Right lobe of liver (tissue), 6 donors: ENCODE data around the gene ABLIM2. TPM values are rescaled to one million over a fixed set of nuclear protein-coding genes. Genes with fewer than 3 reads are reported as not detected.
A peak's percentile ranks its signal among the peaks of the same experiment; 100 is the strongest.

Source experiments
- ATAC-seq, 4 donors: fragments of 200-7000 bp; cut with Tn5 transposase; one replicate each; pipeline ENCODE4 v1.9.1; 2020; ENCODE audit warnings: mild to moderate bottlenecking in 4 of 4, moderate library complexity in 4 of 4
- DNase-seq, 3 donors: peaks; one replicate each; pipeline ENCODE4 v3.0.0-alpha.2; 2020
- H3K27ac ChIP-seq, 3 donors: fragments of 200-600 bp; one replicate each; pipeline ENCODE4 v1.8.0; 2022
- H3K27me3 ChIP-seq, 2 donors: fragments of 200-600 bp; one replicate each; pipeline ENCODE4 v1.8.0; 2022
- H3K36me3 ChIP-seq, 4 donors: fragments of 200-600 bp; sonication (generic) in 1 of 4; one replicate each; pipeline versions ENCODE4 v1.5.1 to v1.8.0; 2017 to 2022; ENCODE audit warnings: control low read depth in 1 of 4
- H3K4me1 ChIP-seq, 4 donors: fragments of 200-600 bp; sonication (generic) in 1 of 4; one replicate each; pipeline versions ENCODE4 v1.5.1 to v1.8.0; 2017 to 2022; ENCODE audit warnings: control low read depth in 1 of 4
- H3K4me3 ChIP-seq, 3 donors: fragments of 200-600 bp; one replicate each; pipeline ENCODE4 v1.8.0; 2022
- H3K9me3 ChIP-seq, 4 donors: fragments of 200-600 bp; sonication (generic) in 1 of 4; one replicate each; pipeline versions ENCODE4 v1.5.1 to v1.8.0; 2017 to 2022; ENCODE audit warnings: control low read depth in 1 of 4
- POLR2A ChIP-seq: fragments of 450-650 bp; IDR thresholded peaks from one replicate; pipeline ENCODE4 v1.6.1; 2017; ENCODE audit warnings: antibody characterized with exemption, mild to moderate bottlenecking
- WGBS: methylation state at CpG from one replicate; pipeline ENCODE4 v1.1.6; 2018; ENCODE audit warnings: low coverage, low lambda C conversion rate; ENCODE audit not compliant: insufficient coverage; ENCODE audit errors: missing lambda C conversion rate; 5-methylcytosine and 5-hydroxymethylcytosine counted together
- intact Hi-C, 2 donors: fragments of 100-400 bp; cut with DNase I; formaldehyde crosslinking; loops; one replicate each; pipeline versions ENCODE4 v1.11.2 to v1.14.1; 2022
- total RNA-seq, 6 experiments: library from RNA; depleted of rRNA in 2 of 6; stranded (reverse); fragments of >200 nt in 2 of 6; fragmentation: NEBNext Ultra II Directional in 3 of 6; extraction: Animal tissue kit (Norgen Biotek cat#: 25700) in 3 of 6; gene quantifications; one replicate each; pipeline versions ENCODE4 v1.1.0 to v1.2.4, GENCODE V29; 2016 to 2023
- TF ChIP-seq, protein P1 (sequence below), 4 donors: fragments of 200-600 bp in 3 of 4; fragments of 450-650 bp in 1 of 4; IDR thresholded peaks; one replicate each; pipeline versions ENCODE4 v1.5.1 to v1.8.0; 2016 to 2022; ENCODE audit warnings: antibody characterized with exemption in 4 of 4, mild to moderate bottlenecking in 2 of 4
- donor health status: DM: no; HTN: yes; CAD: no.
- donor health status: DM: no; HTN: no; CAD: no.
- donor health status: DM: no; HTN: no; CAD: no.
- donor health status: DM: no; HTN: yes; CAD: no.
- donor health status: DM: no; HTN: yes; CAD: no.

ABLIM2 gene
- total RNA-seq, 6 experiments from 2014 or later = 0.93 to 3.5 (median 2.3) TPM

DNA sequence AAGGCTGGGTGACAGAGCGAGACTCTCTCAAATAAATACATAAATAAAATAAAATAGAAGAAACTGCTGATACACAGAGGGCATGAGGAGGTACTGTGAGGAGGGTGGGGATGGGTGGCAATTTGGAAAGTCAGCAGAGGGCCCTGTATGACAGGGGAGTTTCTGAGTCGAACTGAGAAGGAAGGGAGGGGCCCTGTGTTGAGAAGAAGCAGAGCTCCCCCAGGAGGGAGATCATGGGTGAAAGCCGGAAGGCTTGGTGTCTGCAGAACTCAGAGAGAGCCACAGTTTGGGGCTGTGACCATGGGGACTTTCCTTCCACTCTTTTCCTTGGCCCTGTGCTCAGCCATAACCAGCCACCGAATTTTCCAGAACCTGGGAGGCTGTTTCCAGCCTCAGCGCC is 194.2 kb downstream of the ABLIM2 start:
- WGBS = 67% methylated on average over 5 of the region's 5 CpGs

GRCh38 chr4:7963691-7964090 is 194.9 kb downstream of the ABLIM2 start:
- no peaks in the 10 kb centered on the region for H3K27me3 ChIP-seq
- WGBS = 78% methylated on average over 10 of the region's 12 CpGs
- H3K27ac ChIP-seq = no peak overlapping the region
- no peaks in the 10 kb centered on the region for H3K4me1 ChIP-seq
- intact Hi-C loops = no loop called here
- TF ChIP-seq, protein P1, sequence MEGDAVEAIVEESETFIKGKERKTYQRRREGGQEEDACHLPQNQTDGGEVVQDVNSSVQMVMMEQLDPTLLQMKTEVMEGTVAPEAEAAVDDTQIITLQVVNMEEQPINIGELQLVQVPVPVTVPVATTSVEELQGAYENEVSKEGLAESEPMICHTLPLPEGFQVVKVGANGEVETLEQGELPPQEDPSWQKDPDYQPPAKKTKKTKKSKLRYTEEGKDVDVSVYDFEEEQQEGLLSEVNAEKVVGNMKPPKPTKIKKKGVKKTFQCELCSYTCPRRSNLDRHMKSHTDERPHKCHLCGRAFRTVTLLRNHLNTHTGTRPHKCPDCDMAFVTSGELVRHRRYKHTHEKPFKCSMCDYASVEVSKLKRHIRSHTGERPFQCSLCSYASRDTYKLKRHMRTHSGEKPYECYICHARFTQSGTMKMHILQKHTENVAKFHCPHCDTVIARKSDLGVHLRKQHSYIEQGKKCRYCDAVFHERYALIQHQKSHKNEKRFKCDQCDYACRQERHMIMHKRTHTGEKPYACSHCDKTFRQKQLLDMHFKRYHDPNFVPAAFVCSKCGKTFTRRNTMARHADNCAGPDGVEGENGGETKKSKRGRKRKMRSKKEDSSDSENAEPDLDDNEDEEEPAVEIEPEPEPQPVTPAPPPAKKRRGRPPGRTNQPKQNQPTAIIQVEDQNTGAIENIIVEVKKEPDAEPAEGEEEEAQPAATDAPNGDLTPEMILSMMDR (IDR thresholded peaks at IDR 0.05) = no peak
- TF ChIP-seq POLR2A = no peak
- ATAC-seq = no peak
- no peak for DNase-seq
- no peaks in the 10 kb centered on the region for H3K36me3 ChIP-seq
- H3K4me3 ChIP-seq = no peak overlapping the region
- H3K9me3 ChIP-seq = no peaks in the 10 kb centered on the region

More for the DNA sequence above, 194.2 kb downstream of the ABLIM2 start:
- intact Hi-C loops = no loop called here
- Histone ChIP-seq H3K27ac (no peak overlapping the region), H3K9me3 (no peaks in the 10 kb centered on the region), H3K27me3 (no peaks in the 10 kb centered on the region), H3K4me1 (no peaks in the 10 kb centered on the region), H3K4me3 (no peak overlapping the region), H3K36me3 (no peaks in the 10 kb centered on the region)
- no peak for TF ChIP-seq POLR2A
- TF ChIP-seq, protein P1 (IDR thresholded peaks at IDR 0.05) = no peak
- DNase-seq (no peak), ATAC-seq (no peak)

GRCh38 chr4:7962609-7963508 is 195.8 kb downstream of the ABLIM2 start:
- intact Hi-C loops = no loop called here
- TF ChIP-seq, protein P1 (IDR thresholded peaks at IDR 0.05) = no peak
- no peak for TF ChIP-seq POLR2A
- no peak overlapping the region for H3K27ac ChIP-seq
- ATAC-seq (no peak), DNase-seq (no peak)
- H3K27me3 ChIP-seq = no peaks in the 10 kb centered on the region
- H3K9me3 ChIP-seq = no peaks in the 10 kb centered on the region
- no peaks in the 10 kb centered on the region for H3K36me3 ChIP-seq
- WGBS = 81% methylated on average over 12 of the region's 17 CpGs
- H3K4me3 ChIP-seq = no peak overlapping the region
- no peaks in the 10 kb centered on the region for H3K4me1 ChIP-seq

- no peaks in the 10 kb centered on the region for H3K36me3 ChIP-seq
- no peaks in the 10 kb centered on the region for H3K27me3 ChIP-seq
- no peak overlapping the region for H3K4me3 ChIP-seq
- ATAC-seq (peak in 2 of 4 donors; percentile 33 to 49), DNase-seq (no peak)
- TF ChIP-seq POLR2A = no peak
- TF ChIP-seq, protein P1 (IDR thresholded peaks at IDR 0.05) = no peak
- no peaks in the 10 kb centered on the region for H3K4me1 ChIP-seq
- no peak overlapping the region for H3K27ac ChIP-seq
- H3K9me3 ChIP-seq = no peaks in the 10 kb centered on the region
- intact Hi-C loops = no loop called here
- 67% methylated on average over 16 of the region's 19 CpGs for WGBS
These were observed 197.6 kb downstream of the ABLIM2 start for GRCh38 chr4:7960790-7961655.
